Placental pericyte (primary cell): Measurements from ENCODE around the gene YWHAE. TPM values are rescaled to one million over a fixed set of nuclear protein-coding genes. Genes with fewer than 3 reads are reported as not detected.

ENCODE experiments used
- small RNA-seq: library from RNA; depleted of rRNA; stranded (forward); fragments of <200 nt; gene quantifications from one replicate; pipeline ENCODE3, GENCODE V24; 2012; ENCODE audit warnings: low replicate concordance
- total RNA-seq: library from RNA; depleted of rRNA; stranded (reverse); fragments of >200 nt; gene quantifications from 2 replicates; pipeline ENCODE4 v1.2.3, GENCODE V29; 2012

Gene YWHAE
- 613 and 797 TPM in 2 replicates for total RNA-seq

GRCh38 chr17:1399679-1400512 is at the start of gene YWHAE:
Gene YWHAE (minus strand): TSS chr17:1400222. CDS start chr17:1400110, 112 bp downstream.

Small RNA genes lying within 50 kb of the gene (small RNA-seq; reads per million reads assigned to genes)
- gene AC032044.2 = not detected

Other genes starting within 250 kb of the YWHAE start
- gene ABR, start 220.2 kb downstream of the YWHAE start, total RNA-seq = 90.8 and 115 TPM in 2 replicates
- not detected in 2 replicates for gene BHLHA9, start 129.8 kb downstream of the YWHAE start, total RNA-seq
- not detected in 2 replicates for gene TRARG1, start 120.6 kb downstream of the YWHAE start, total RNA-seq
- gene CRK, start 56.0 kb upstream of the YWHAE start, total RNA-seq = 81.0 and 120 TPM in 2 replicates
- gene MYO1C, start 92.5 kb upstream of the YWHAE start, total RNA-seq = 188 and 259 TPM in 2 replicates
- 25.6 and 46.2 TPM in 2 replicates for gene INPP5K, start 116.4 kb upstream of the YWHAE start, total RNA-seq
- gene PITPNA, start 162.6 kb upstream of the YWHAE start, total RNA-seq = 32.9 and 41.1 TPM in 2 replicates
- gene SLC43A2, start 228.6 kb upstream of the YWHAE start, total RNA-seq = 5.6 and 19.7 TPM in 2 replicates
- 0.14 and 0.44 TPM in 2 replicates for gene SCARF1, start 245.5 kb upstream of the YWHAE start, total RNA-seq
- gene RILP, start 249.6 kb upstream of the YWHAE start, total RNA-seq = 6.4 and 7.0 TPM in 2 replicates